ENCODE measurements around the gene SKA2.
A peak's percentile ranks its signal among the peaks of the same experiment; 100 is the strongest.

The SKA2 gene, protein sequence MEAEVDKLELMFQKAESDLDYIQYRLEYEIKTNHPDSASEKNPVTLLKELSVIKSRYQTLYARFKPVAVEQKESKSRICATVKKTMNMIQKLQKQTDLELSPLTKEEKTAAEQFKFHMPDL

DNA sequence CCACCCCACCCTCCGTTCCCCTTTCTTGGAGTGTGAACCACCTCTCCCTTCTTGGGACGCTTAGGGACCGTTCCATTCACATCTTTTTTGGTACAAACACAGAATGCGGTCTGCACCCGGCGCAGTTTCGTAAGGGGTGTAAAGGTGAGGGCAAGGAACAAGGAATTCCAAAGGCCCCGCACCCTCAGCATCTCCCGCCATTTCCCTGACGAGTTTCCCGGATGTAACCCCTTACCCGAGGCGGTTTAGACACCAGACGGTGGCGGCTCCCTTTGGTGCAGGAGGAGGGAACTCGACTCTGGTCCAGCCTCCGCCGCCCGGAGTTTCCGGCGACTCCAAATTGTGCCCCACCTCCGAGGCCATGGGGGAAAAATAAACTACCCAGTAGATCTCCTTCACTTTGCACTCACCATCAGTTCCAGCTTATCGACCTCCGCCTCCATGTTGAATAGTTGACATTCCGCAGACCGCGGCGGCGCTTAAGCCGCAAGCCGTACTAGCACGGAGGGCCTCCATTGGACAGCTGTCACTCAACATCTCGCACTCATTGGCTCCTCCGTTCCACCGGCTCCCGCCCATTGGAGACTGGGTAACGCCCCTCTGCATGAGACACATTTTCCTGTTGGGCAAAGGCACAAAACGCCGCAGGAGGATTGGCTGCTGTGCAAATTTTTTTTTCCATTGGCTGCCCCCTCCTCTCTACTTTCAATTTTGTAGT lies at the start of gene SKA2:
Gene SKA2, minus strand, starts transcription at position 466 of the 718 bp plus-strand sequence. Its CDS starts 23 bp downstream, at position 443.
- no peak for DNase-seq (ENCODE audit: low read depth)
- TF ChIP-seq, protein P1, sequence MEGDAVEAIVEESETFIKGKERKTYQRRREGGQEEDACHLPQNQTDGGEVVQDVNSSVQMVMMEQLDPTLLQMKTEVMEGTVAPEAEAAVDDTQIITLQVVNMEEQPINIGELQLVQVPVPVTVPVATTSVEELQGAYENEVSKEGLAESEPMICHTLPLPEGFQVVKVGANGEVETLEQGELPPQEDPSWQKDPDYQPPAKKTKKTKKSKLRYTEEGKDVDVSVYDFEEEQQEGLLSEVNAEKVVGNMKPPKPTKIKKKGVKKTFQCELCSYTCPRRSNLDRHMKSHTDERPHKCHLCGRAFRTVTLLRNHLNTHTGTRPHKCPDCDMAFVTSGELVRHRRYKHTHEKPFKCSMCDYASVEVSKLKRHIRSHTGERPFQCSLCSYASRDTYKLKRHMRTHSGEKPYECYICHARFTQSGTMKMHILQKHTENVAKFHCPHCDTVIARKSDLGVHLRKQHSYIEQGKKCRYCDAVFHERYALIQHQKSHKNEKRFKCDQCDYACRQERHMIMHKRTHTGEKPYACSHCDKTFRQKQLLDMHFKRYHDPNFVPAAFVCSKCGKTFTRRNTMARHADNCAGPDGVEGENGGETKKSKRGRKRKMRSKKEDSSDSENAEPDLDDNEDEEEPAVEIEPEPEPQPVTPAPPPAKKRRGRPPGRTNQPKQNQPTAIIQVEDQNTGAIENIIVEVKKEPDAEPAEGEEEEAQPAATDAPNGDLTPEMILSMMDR (IDR thresholded peaks at IDR 0.05; ENCODE audit: control insufficient read depth, extremely low read depth, insufficient read depth) = no peak

GRCh38 chr17:59202320-59202719 lies 47.3 kb upstream of the SKA2 start:
- no peak overlapping the region for H3K4me3 ChIP-seq (ENCODE audit: low read depth, low read length)
- no peak for DNase-seq (ENCODE audit: low read depth)
- TF ChIP-seq, protein P1 (IDR thresholded peaks at IDR 0.05; ENCODE audit: control insufficient read depth, extremely low read depth, insufficient read depth) = no peak

More for the DNA sequence above, at the start of gene SKA2:
- peak within 1 kb of the TSS; percentile 80 for H3K4me3 ChIP-seq (ENCODE audit: low read depth, low read length)

- no peak overlapping the region for H3K4me3 ChIP-seq (ENCODE audit: low read depth, low read length)
- TF ChIP-seq, protein P1 (IDR thresholded peaks at IDR 0.05; ENCODE audit: control insufficient read depth, extremely low read depth, insufficient read depth) = no peak
- DNase-seq (ENCODE audit: low read depth) = no peak
These were observed 44.4 kb upstream of the SKA2 start for GRCh38 chr17:59199398-59199797.

DNA sequence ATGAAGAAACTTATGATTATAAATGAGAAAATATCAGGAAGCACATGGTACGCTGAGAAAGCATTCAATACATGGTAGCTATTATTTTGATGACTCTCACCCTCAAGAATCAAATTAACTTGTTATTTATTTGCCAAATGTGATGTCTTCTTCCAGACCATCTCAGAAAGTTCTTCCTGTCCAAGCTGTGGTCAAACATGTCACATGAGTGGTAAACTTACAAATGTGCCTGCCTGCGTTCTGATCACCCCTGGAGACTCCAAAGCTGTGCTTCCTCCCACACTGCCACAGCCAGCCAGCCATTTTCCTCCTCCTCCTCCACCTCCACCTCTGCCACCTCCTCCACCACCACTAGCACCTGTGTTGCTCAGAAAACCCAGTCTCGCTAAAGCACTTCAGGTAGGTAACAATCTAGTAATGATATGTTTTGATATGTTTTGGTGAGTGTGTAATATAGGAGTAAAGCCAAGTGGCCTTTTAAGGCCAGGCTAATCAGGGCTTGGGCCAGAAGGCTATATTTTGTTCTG lies 38.4 kb upstream of the SKA2 start:
- no peak for DNase-seq (ENCODE audit: low read depth)
- H3K4me3 ChIP-seq (ENCODE audit: low read depth, low read length) = no peak overlapping the region
- TF ChIP-seq, protein P1 (IDR thresholded peaks at IDR 0.05; ENCODE audit: control insufficient read depth, extremely low read depth, insufficient read depth) = no peak

DNA sequence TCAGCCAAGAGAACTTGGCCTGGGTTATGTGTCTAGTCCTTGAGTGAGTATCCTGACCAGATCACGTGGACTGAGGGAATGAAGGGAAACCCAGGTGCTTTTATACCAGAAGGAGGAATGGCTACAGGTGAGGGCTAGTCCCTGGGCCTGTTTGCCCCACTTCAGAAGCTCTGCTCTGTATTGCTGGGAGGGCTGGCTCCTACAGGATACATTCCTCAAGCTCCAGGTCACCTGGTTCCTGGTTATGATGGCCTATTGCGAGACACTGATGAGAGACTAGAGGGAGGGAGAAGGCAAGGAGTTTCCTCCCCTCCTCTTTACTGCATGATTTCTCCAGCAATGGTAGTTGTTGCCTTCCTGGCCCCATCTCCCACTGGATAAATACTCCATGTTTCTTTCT lies 35.8 kb upstream of the SKA2 start:
- TF ChIP-seq, protein P1 (IDR thresholded peaks at IDR 0.05; ENCODE audit: control insufficient read depth, extremely low read depth, insufficient read depth) = no peak
- no peak for DNase-seq (ENCODE audit: low read depth)
- H3K4me3 ChIP-seq (ENCODE audit: low read depth, low read length) = no peak overlapping the region

GRCh38 chr17:59186850-59187249 lies 31.9 kb upstream of the SKA2 start:
- DNase-seq (ENCODE audit: low read depth) = no peak
- H3K4me3 ChIP-seq (ENCODE audit: low read depth, low read length) = no peak overlapping the region
- TF ChIP-seq, protein P1 (IDR thresholded peaks at IDR 0.05; ENCODE audit: control insufficient read depth, extremely low read depth, insufficient read depth) = no peak
